Panc1 (cell line): ENCODE data around the gene PCDHGC3. TPM values are rescaled to one million over a fixed set of nuclear protein-coding genes. Genes with fewer than 3 reads are reported as not detected.

Experiments
- ATAC-seq: fragments of 200-7000 bp; cut with Tn5 transposase; 2 replicates; pipeline ENCODE4 v1.9.1; 2020; ENCODE audit warnings: mild to moderate bottlenecking, moderate library complexity
- BruUV-seq: library from RNA; stranded (reverse); fragments of 400-500 nt; replicated peaks from 2 replicates; lab custom pipeline; 2021; lab: Mats Ljungman, UMichigan
- CTCF ChIA-PET: fragments of 300-600 bp; sonication (Branson Sonifier 250); formaldehyde crosslinking; loops from one replicate; lab custom pipeline; 2022; ENCODE audit warnings: antibody characterized with exemption; lab: Charles Lee
- POLR2A ChIA-PET: fragments of 300-600 bp; sonication (Branson Sonifier 250); formaldehyde crosslinking; loops from one replicate; lab custom pipeline; 2022; ENCODE audit warnings: antibody characterized with exemption; lab: Charles Lee
- DNase-seq: peaks from one replicate; pipeline ENCODE4 v3.0.0-alpha.2; 2010; ENCODE audit warnings: low read depth, low spot score
- H3K27ac ChIP-seq: 2 replicates; pipeline ENCODE4 v1.5.1; 2011; ENCODE audit warnings: mild to moderate bottlenecking, low read length, inconsistent platforms
- H3K27me3 ChIP-seq: fragments of 200-500 bp; sonication (Bioruptor generic); 2 replicates; pipeline ENCODE4 v1.6.0; 2014; ENCODE audit warnings: low read length, inconsistent platforms; ENCODE audit not compliant: control insufficient read depth, insufficient read depth
- H3K36me3 ChIP-seq: fragments of 200-500 bp; sonication (Bioruptor generic); 2 replicates; pipeline ENCODE4 v1.5.1; 2014; ENCODE audit warnings: inconsistent platforms, mild to moderate bottlenecking, low read length, moderate library complexity; ENCODE audit not compliant: control insufficient read depth, insufficient read depth
- H3K4me1 ChIP-seq: 2 replicates; pipeline ENCODE4 v1.5.1; 2011; ENCODE audit warnings: inconsistent platforms, mild to moderate bottlenecking, low read length, moderate library complexity; ENCODE audit not compliant: control insufficient read depth, insufficient read depth
- H3K4me3 ChIP-seq, 2 experiments: 2 replicates each; pipeline ENCODE4 v1.5.1; 2011 to 2012; ENCODE audit warnings: low read depth in 2 of 2, low read length in 2 of 2, mild to moderate bottlenecking in 2 of 2, inconsistent platforms in 1 of 2, moderate library complexity in 1 of 2
- H3K9me3 ChIP-seq: fragments of 200-500 bp; sonication (Bioruptor generic); 2 replicates; pipeline ENCODE4 v1.5.1; 2014; ENCODE audit warnings: low read depth, mild to moderate bottlenecking, inconsistent platforms, low read length, moderate library complexity; ENCODE audit not compliant: control insufficient read depth, insufficient read depth
- CTCF ChIP-seq: fragments of 450-650 bp; IDR thresholded peaks from 2 replicates; pipeline ENCODE4 v1.5.1; 2017; ENCODE audit warnings: mild to moderate bottlenecking
- POLR2AphosphoS5 ChIP-seq: IDR thresholded peaks from 2 replicates; pipeline ENCODE4 v1.6.1; 2012; ENCODE audit warnings: mild to moderate bottlenecking, low read depth, low read length, moderate library complexity
- REST ChIP-seq, 2 experiments: IDR thresholded peaks; 2 replicates each; pipeline ENCODE4 v1.6.1; 2011 to 2012; ENCODE audit warnings: low read depth in 2 of 2, control low read depth in 1 of 2, low read length in 1 of 2, mild to moderate bottlenecking in 1 of 2, moderate library complexity in 1 of 2; ENCODE audit not compliant: insufficient read depth in 1 of 2
- SIN3A ChIP-seq: IDR thresholded peaks from 2 replicates; pipeline ENCODE4 v1.6.1; 2012; ENCODE audit warnings: low read depth, mild to moderate bottlenecking, low read length, moderate library complexity, borderline replicate concordance; ENCODE audit not compliant: insufficient read depth
- TCF7L2 ChIP-seq: IDR thresholded peaks from 2 replicates; pipeline ENCODE4 v1.6.1; 2011; ENCODE audit warnings: mild to moderate bottlenecking, low read depth, low read length, inconsistent platforms
- in situ Hi-C: cut with HindIII; loops from 2 replicates; pipeline ENCODE4 v1.10.0; 2016; ENCODE audit warnings: low sequenced_read_pairs, low pct_unique_long_range_greater_than_20kb
- intact Hi-C: fragments of 100-400 bp; cut with micrococcal nuclease; formaldehyde crosslinking; loops from one replicate; pipeline ENCODE4 v1.10.0; 2022; ENCODE audit not compliant: unreplicated experiment
- total RNA-seq: library from RNA; stranded (reverse); gene quantifications from one replicate; pipeline ENCODE4 v1.2.1, GENCODE V29; 2021; ENCODE audit not compliant: unreplicated experiment

The PCDHGC3 gene
- total RNA-seq, 1 experiment from 2014 or later: 54.1 TPM

- Histone ChIP-seq H3K36me3 (no peaks in the 10 kb centered on the region), H3K27me3 (no peaks in the 10 kb centered on the region), H3K9me3 (no peaks in the 10 kb centered on the region), H3K27ac (no peak overlapping the region), H3K4me1 (no peaks in the 10 kb centered on the region; the same call in 1 of the 2 replicates), H3K4me3 (no peak overlapping the region)
- no TSS peak for BruUV-seq
- DNase-seq (no peak), ATAC-seq (no peak)
- TF ChIP-seq SIN3A (no peak), REST (IDR thresholded peaks at IDR 0.05; ENCODE audit: insufficient read depth in 1 of 2, low read depth in 2 of 2, low read length in 1 of 2) (no peak), TCF7L2 (no peak), POLR2AphosphoS5 (no peak), CTCF (no peak)
- ChIA-PET POLR2A (no interaction called here), CTCF (interaction anchor here (0.6 kb wide), 1 partner anchor 74 kb away, joined by 3 read pairs; no protein-coding TSS in a partner anchor)
- intact Hi-C loops (no loop called here), in situ Hi-C loops (no loop called here)
Observed at GRCh38 chr5:141490271-141490670, 14.5 kb downstream of the PCDHGC3 start.

- Histone ChIP-seq H3K36me3 (no peaks in the 10 kb centered on the region), H3K4me1 (no peaks in the 10 kb centered on the region; the same call in 1 of the 2 replicates), H3K27me3 (no peaks in the 10 kb centered on the region), H3K27ac (no peak overlapping the region), H3K4me3 (no peak overlapping the region), H3K9me3 (no peaks in the 10 kb centered on the region)
- BruUV-seq: no TSS peak
- no peak for ATAC-seq
- intact Hi-C loops: no loop called here
- ChIA-PET CTCF (no interaction called here), POLR2A (no interaction called here)
- DNase-seq: no peak
- in situ Hi-C loops: no loop called here
- TF ChIP-seq REST (IDR thresholded peaks at IDR 0.05; ENCODE audit: insufficient read depth in 1 of 2, low read depth in 2 of 2, low read length in 1 of 2) (no peak), TCF7L2 (no peak)
Observed at GRCh38 chr5:141490771-141491170, 15.0 kb downstream of the PCDHGC3 start.
